Loucy (cell line): ENCODE data around the gene PCED1B.

Experiments
- H2AFZ ChIP-seq: fragments of 200-600 bp; sonication (generic); 2 replicates; pipeline ENCODE4 v1.6.0; 2016; ENCODE audit warnings: antibody characterized with exemption, mild to moderate bottlenecking, low read length, moderate library complexity
- H3F3A ChIP-seq: fragments of 200-600 bp; 2 replicates; pipeline ENCODE4 v1.6.0; 2016; ENCODE audit warnings: antibody characterized with exemption, low read depth, mild to moderate bottlenecking
- H3K27me3 ChIP-seq: fragments of 200-600 bp; sonication (generic); 2 replicates; pipeline ENCODE4 v1.6.1; 2014; ENCODE audit warnings: low read length, mild to moderate bottlenecking; ENCODE audit not compliant: insufficient read depth, poor library complexity, severe bottlenecking
- H3K36me3 ChIP-seq: fragments of 200-600 bp; sonication (generic); 2 replicates; pipeline ENCODE4 v1.6.1; 2016; ENCODE audit warnings: low read length; ENCODE audit not compliant: insufficient read depth
- H3K4me1 ChIP-seq: fragments of 200-600 bp; sonication (generic); 2 replicates; pipeline ENCODE4 v1.5.1; 2014; ENCODE audit warnings: low read length, mild to moderate bottlenecking; ENCODE audit not compliant: insufficient read depth, poor library complexity, severe bottlenecking
- H3K4me2 ChIP-seq: fragments of 200-600 bp; sonication (generic); 2 replicates; pipeline ENCODE4 v1.6.0; 2014; ENCODE audit warnings: antibody characterized with exemption, low read length, low read depth, mild to moderate bottlenecking; ENCODE audit not compliant: poor library complexity, severe bottlenecking
- H3K4me3 ChIP-seq: fragments of 200-600 bp; sonication (generic); 2 replicates; pipeline ENCODE4 v1.5.1; 2014; ENCODE audit warnings: low read length, mild to moderate bottlenecking, mixed read lengths; ENCODE audit not compliant: poor library complexity, severe bottlenecking
- H3K79me2 ChIP-seq: fragments of 200-600 bp; sonication (generic); 2 replicates; pipeline ENCODE4 v1.6.1; 2014; ENCODE audit warnings: low read length; ENCODE audit not compliant: insufficient read depth
- H3K9ac ChIP-seq: fragments of 200-600 bp; sonication (generic); 2 replicates; pipeline ENCODE4 v1.6.0; 2014; ENCODE audit warnings: mild to moderate bottlenecking, low read depth, low read length, moderate library complexity; ENCODE audit not compliant: poor library complexity, severe bottlenecking
- H3K9me2 ChIP-seq: fragments of 200-600 bp; sonication (generic); replicated peaks from 2 replicates; pipeline ENCODE4 v1.6.1; 2016; ENCODE audit warnings: low read depth, low read length, mixed read lengths
- H3K9me3 ChIP-seq: fragments of 200-600 bp; sonication (generic); 2 replicates; pipeline ENCODE4 v1.6.1; 2014; ENCODE audit warnings: mild to moderate bottlenecking, antibody characterized with exemption, low read length, low read depth; ENCODE audit not compliant: insufficient read depth
- H4K20me1 ChIP-seq: fragments of 200-600 bp; sonication (generic); 2 replicates; pipeline ENCODE4 v1.6.0; 2014; ENCODE audit warnings: antibody characterized with exemption, low read length, mild to moderate bottlenecking; ENCODE audit not compliant: insufficient read depth, poor library complexity, severe bottlenecking
- EZH2phosphoT487 ChIP-seq: fragments of 200-600 bp; IDR thresholded peaks from 2 replicates; pipeline ENCODE4 v1.6.1; 2018; ENCODE audit warnings: antibody characterized with exemption, mild to moderate bottlenecking, moderate library complexity, borderline replicate concordance
- TF ChIP-seq, protein P1 (sequence below): fragments of 200-600 bp; sonication (generic); conservative IDR thresholded peaks from 2 replicates; pipeline ENCODE4 v1.5.1; 2014; ENCODE audit warnings: mild to moderate bottlenecking, antibody characterized with exemption, low read length

The PCED1B gene

DNA sequence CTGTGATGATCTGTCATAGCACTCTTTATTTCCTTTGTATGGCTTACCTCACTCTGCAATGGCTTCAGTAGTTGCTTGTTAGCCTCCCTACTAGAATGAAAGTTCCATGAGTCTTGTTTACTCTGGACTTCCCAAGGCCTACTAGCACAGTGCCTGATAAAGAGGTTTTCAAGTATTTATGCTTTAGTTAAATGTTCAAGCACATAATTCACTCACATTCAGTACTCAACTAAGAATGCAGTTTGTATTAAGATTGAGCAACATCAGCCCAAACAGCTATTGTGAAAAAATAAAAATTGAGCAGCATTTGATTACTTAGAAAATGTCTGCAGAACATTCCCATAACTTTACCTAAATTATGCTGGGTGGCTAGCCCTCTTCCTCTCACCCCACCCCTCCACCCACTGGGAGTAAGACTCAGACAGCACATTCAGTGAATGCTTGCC, 159.3 kb downstream of the PCED1B start:
- Histone ChIP-seq H3K36me3 (no peaks in the 10 kb centered on the region; the same call in 1 of the 2 replicates), H3K27me3 (no peaks in the 10 kb centered on the region), H3K4me2 (peak overlapping the region; percentile 59)

DNA sequence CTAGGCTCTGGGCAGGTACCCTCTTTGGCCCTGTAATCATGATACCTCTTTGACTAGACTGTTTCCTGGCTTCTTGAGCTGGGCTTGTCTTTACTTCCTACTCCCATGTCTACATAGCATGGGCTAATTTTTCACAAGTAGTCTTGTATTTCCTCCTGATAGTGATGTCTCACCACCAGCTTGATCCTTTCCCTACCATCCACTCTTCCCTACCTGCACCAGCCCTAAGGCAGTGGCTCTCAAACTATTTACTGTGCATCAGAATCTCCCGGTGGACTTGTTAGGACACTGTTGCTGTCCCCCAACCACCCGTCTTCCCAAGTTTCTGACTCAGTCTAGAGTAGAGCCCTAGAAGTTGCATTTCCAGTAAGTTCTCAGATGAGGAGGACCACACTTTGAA, 163.0 kb downstream of the PCED1B start:
- Histone ChIP-seq H3K4me3 (no peak overlapping the region), H3K4me1 (peaks cover 21% of the 10 kb centered on the region), H3K36me3 (no peaks in the 10 kb centered on the region), H3K79me2 (no peaks in the 10 kb centered on the region), H3K4me2 (no peak overlapping the region), H3K9ac (no peak overlapping the region), H3K9me3 (no peaks in the 10 kb centered on the region), H3K27me3 (no peaks in the 10 kb centered on the region), H3K9me2 (no peaks in the 10 kb centered on the region), H2AFZ (no peak overlapping the region), H4K20me1 (no peaks in the 10 kb centered on the region), H3F3A (no peaks in the 10 kb centered on the region)
- no peak for TF ChIP-seq EZH2phosphoT487
- TF ChIP-seq, protein P1, sequence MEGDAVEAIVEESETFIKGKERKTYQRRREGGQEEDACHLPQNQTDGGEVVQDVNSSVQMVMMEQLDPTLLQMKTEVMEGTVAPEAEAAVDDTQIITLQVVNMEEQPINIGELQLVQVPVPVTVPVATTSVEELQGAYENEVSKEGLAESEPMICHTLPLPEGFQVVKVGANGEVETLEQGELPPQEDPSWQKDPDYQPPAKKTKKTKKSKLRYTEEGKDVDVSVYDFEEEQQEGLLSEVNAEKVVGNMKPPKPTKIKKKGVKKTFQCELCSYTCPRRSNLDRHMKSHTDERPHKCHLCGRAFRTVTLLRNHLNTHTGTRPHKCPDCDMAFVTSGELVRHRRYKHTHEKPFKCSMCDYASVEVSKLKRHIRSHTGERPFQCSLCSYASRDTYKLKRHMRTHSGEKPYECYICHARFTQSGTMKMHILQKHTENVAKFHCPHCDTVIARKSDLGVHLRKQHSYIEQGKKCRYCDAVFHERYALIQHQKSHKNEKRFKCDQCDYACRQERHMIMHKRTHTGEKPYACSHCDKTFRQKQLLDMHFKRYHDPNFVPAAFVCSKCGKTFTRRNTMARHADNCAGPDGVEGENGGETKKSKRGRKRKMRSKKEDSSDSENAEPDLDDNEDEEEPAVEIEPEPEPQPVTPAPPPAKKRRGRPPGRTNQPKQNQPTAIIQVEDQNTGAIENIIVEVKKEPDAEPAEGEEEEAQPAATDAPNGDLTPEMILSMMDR: no peak

More for the DNA sequence above, 159.3 kb downstream of the PCED1B start:
- H3K9me3 ChIP-seq: no peaks in the 10 kb centered on the region
- no peak for TF ChIP-seq EZH2phosphoT487
- TF ChIP-seq, protein P1: no peak
- peaks cover 25% of the 10 kb centered on the region for H3K4me1 ChIP-seq
- no peaks in the 10 kb centered on the region for H4K20me1 ChIP-seq
- peak overlapping the region; percentile 29; the same call in 1 of the 2 replicates for H2AFZ ChIP-seq
- H3K9me2 ChIP-seq: no peaks in the 10 kb centered on the region
- H3F3A ChIP-seq: no peaks in the 10 kb centered on the region
- H3K79me2 ChIP-seq: no peaks in the 10 kb centered on the region
- peak overlapping the region; percentile 2 for H3K9ac ChIP-seq
- H3K4me3 ChIP-seq: peak overlapping the region; percentile 42

DNA sequence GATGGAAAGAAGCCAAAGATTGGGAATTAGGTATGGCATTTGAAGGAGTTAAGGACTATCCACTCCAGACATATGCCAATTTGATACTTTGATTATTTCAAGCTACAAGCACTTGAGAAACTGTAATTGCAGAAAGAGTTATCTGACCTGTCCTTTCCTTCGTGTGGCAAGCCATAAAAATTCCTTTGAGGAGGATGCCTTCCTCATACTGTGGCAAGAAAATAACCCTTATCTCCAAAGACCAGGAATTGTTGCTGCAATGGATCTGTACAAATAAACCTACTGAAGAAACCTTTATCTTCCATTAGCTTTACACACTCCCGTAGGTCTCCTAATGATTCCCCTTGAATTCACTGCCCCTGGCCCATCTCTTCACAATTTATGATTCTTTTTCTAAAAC, 165.4 kb downstream of the PCED1B start:
- Histone ChIP-seq H3K4me2 (no peak overlapping the region), H3F3A (no peaks in the 10 kb centered on the region), H3K4me1 (peaks cover 3% of the 10 kb centered on the region), H3K27me3 (no peaks in the 10 kb centered on the region), H3K9ac (no peak overlapping the region), H3K4me3 (no peak overlapping the region), H4K20me1 (no peaks in the 10 kb centered on the region), H3K36me3 (no peaks in the 10 kb centered on the region), H3K9me3 (no peaks in the 10 kb centered on the region), H2AFZ (no peak overlapping the region), H3K9me2 (no peaks in the 10 kb centered on the region), H3K79me2 (no peaks in the 10 kb centered on the region)
- TF ChIP-seq, protein P1: no peak
